GM19023 (cell line): ENCODE measurements around the gene RC3H2.

Experiments
- ATAC-seq: cut with Tn5 transposase; IDR thresholded peaks from one replicate; pipeline ENCODE4 v1.9.1; 2021; ENCODE audit warnings: mild to moderate bottlenecking, moderate library complexity; ENCODE audit not compliant: unreplicated experiment

The RC3H2 gene

GRCh38 chr9:122807271-122807900 lies 97.8 kb downstream of the RC3H2 start:
- ATAC-seq = no peak

GRCh38 chr9:122806661-122807060 lies 98.5 kb downstream of the RC3H2 start:
- no peak for ATAC-seq

- no peak for ATAC-seq
Measured at GRCh38 chr9:122800066-122801060, 104.8 kb downstream of the RC3H2 start, which contains the start of gene OR1K1. Gene OR1K1, plus strand, starts transcription at chr9:122800123. Its CDS starts 0 bp downstream, at chr9:122800123.

GRCh38 chr9:122797316-122798063 lies 107.7 kb downstream of the RC3H2 start:
- no peak for ATAC-seq
